Measurements from ENCODE around the gene MAOA.
"Not testable (repeated sequence)": the region's sequence is repeated elsewhere in the genome, so short reads cannot be mapped to it uniquely, and the experiment has no call there.

The MAOA gene

GRCh38 chrX:43718546-43718945, 62.4 kb downstream of the MAOA start:
- no peak for DNase-seq

- no peak for DNase-seq
These were observed 62.9 kb downstream of the MAOA start for GRCh38 chrX:43718956-43719355.

DNA sequence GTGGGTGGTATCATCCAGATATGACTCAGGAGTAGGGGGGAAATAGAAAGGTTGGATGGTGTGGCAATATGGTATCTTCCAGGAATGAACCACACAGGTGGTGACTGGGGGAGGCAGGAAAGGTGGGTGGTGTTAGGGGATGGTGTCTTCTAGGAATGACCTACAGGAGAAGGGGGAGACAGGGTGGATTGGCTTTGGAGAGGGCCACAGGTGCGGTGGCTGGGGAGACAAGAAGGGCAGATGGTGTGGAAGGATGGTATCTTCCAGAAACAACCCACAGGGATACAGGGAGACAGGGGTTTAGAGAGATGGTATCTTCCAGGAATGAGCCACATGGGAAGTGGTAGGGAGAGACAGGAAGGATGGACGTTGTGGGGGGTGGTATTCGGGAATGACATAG, 64.0 kb downstream of the MAOA start:
- DNase-seq, result no peak

GRCh38 chrX:43720961-43721360, 64.9 kb downstream of the MAOA start:
- DNase-seq, result no peak

DNA sequence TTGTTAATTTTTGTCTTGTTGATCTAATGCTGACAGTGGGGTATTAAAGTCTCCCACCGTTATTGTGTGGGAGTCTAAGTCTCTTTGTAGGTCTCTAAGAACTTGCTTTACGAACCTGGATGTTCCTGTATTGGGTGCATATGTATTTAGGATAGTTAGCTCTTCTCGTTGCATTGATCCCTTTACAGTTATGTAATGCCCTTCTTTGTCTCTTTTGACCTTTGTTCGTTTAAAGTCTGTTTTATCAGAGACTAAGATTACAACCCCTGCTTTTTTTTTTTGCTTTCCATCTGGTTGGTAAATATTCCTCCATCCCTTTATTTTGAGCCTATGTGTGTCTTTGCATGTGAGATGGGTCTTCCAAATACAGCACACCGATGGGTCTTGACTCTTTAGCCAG, 69.1 kb downstream of the MAOA start:
- not testable (repeated sequence) for DNase-seq

- not testable (repeated sequence) for DNase-seq
These were observed 71.2 kb downstream of the MAOA start for GRCh38 chrX:43727254-43727653.

- DNase-seq, result no peak
These were observed 71.9 kb downstream of the MAOA start for GRCh38 chrX:43728002-43728401.

DNA sequence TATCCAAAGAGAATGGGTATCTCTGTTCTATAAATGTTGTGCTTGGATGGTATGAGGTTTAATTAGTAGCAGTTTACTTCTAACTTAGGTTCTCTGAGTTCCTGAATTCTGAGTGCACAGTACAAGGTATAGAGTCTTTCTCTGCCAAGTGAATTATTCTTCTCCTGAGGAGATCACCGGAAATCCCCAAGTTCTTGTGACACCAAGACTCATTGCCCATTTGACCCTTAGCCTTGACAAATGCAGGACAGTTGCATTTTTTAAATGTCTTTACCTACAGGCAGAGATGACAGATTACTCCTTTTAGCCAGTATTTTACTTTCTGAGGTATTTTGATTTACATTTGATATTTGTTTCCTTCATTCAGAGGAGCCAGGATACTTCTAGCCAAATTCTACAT, 72.9 kb downstream of the MAOA start:
- DNase-seq, result no peak

DNA sequence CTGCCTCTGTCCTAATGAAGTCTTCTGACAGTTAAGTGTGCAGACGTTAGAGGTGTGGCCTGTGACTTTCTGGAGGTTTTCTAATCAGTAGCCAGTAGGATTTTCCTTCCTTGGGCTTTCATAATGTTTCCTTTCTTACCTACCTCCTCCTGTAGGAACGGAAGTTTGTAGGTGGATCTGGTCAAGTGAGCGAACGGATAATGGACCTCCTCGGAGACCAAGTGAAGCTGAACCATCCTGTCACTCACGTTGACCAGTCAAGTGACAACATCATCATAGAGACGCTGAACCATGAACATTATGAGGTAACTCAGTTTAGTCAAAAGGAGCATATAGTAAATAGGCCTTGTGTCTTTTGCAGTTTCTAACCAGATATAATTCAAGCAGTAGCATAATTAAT, 75.0 kb downstream of the MAOA start:
- no peak for DNase-seq

GRCh38 chrX:43733699-43734098, 77.6 kb downstream of the MAOA start:
- no peak for DNase-seq

DNA sequence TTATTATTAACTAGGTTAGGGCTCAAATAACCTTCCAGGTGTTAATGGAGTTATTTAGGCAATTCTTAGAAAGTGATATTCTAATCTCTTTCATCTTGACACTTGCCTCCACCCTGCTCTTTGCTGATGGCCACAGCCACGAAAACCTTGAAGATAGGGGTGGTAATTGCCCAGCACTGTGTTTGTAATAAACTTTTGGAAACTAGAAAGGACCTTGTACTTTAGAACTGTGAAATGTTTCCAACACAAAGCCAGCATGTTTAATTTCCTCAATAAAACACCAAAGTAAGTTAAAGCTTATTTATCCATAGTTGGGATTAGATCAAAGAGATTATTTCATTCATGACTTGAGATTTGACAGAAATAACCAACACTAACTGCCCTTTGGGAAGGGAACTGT, 78.3 kb downstream of the MAOA start:
- no peak for DNase-seq

DNA sequence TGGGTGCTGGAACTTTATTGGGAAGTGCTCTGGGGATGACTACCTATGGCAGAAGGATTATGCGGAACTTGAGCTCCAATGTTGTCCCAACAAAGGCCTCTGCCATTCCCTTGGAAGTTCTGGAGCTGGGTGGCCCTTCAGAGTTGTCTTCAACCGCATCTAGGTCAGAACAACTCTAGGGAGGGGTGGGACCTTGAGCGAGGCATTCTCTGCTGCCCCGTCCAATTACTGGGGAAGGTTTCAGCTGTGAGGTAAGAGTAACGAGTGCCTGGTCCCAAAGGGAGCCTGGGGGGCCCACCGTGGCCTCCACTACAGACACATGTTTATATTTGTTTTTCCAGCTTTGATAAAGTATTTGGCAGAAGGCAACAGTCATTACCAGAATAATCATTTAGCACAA, 79.4 kb downstream of the MAOA start:
- DNase-seq, result no peak

- DNase-seq, result no peak
These were observed 79.9 kb downstream of the MAOA start for GRCh38 chrX:43735957-43736356.

GRCh38 chrX:43741843-43742573, 85.9 kb downstream of the MAOA start:
- DNase-seq, result no peak

DNA sequence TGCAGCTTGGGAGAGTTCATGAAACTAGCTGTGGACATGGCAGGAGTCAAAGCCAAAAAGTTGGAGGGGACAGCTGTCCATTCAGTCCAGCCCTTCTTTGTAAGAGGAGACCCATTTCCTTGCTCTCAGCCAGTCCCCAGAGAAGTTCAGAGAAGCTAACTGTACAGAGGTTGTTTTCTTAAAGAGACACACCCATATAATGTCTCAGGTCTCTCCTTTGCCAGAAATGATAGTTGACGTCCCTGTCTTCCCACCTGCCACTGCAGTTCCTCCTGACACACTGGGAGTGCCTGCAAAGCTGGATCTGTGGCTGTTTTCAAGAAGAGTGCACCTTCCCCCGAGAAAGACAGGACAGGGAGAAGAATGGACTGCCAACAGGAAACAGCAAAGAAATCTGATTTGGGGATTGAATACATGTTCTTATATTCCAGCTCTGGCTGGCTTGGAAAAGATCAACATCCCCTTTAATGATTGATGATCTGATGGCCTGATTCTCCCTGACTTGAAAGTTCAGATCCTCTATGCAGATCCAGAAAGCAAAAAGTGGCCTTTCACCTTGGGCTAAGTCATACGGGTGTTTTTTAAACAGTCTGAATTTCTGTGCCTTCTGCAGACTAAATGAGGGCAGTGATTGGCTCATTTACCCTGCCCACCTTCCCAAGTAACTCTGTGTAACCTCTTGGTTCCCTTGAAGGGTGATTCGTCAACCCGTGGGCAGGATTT, 87.2 kb downstream of the MAOA start:
- no peak for DNase-seq

GRCh38 chrX:43744284-43744683, 88.2 kb downstream of the MAOA start:
- DNase-seq, result no peak

- DNase-seq, result no peak
These were observed 90.0 kb downstream of the MAOA start for GRCh38 chrX:43745938-43746721.

GRCh38 chrX:43747476-43747875, 91.4 kb downstream of the MAOA start:
- no peak for DNase-seq

- DNase-seq, result peak; percentile 5 to 20
These were observed 94.2 kb downstream of the MAOA start for GRCh38 chrX:43750248-43750676.

- DNase-seq, result no peak
These were observed 97.5 kb downstream of the MAOA start for GRCh38 chrX:43753637-43754036.

- no peak for DNase-seq
These were observed 100.0 kb downstream of the MAOA start for GRCh38 chrX:43756076-43756475.

DNA sequence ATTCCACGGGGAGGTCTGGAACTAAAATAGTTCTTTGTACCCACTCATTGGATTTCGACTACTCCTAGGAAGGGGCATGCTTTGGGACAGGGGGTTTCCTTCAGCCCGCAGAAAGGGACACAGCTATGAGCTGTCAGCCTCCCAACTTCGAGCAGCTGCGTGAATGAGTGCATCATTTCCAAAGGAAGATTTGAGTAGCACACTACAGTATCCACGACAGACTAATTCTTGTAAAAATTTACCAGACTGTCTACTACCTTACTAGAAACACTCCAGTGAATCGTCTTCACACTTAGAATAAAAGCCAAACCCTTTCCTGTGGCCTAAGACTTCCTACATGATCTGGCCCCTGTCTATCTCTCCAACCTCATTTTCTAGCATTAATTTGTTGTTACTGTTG, 101.9 kb downstream of the MAOA start:
- no peak for DNase-seq

DNA sequence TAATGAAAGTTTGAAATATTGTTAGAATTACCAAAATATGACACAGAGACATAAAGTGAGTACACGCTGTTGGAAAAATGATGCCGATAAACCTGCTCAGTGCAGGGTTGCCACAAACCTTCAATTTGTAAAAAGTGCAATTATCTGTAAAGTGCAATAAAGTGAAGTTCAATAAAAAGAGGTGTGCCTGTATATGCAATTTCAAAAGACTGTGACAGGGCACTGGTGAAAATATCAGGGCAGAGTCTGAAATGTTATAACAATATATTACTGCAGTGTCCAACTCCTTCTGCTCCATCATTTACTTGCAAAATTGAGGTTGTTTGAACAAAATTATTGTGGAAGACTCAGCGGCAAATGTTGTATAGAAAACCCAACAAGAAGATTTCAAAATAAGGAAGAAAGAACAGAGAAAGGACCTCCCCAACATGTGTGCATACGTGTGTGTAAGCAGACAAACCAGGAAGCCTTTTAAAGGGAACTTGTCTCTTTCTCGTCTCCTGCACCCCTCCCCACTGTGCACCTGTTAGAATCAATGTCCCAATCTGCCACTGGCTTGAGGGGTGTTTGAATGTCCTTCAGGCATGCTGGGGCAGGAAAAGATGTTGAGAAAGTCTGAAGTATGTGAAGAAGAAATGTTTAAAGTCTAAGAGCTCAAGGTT, 130.0 kb downstream of the MAOA start:
- DNase-seq, result no peak

Data from activated CD4-positive, alpha-beta T cell treated with anti-CD3 and anti-CD28 coated beads, Interleukin-2, amount 50 U/mL, for 4 hours (primary cell).